ENCODE results near the gene BLVRA.

Gene BLVRA

DNA sequence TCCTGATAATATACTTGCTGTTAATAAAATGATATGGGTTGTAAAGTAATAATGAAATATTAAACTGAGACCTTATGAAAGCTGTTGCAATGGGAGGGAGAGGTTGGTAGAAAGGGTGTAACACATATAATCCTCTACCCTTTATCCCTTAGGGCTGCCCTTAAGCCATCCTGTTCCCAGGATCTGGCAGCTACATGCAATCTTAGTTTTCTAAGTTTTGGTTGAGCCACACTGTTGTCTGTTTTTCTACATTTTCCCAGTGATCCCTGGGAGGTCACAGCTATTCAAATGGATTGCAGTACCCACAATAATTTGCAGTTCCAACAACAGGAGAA is 35.5 kb upstream of the BLVRA start:
- DNase-seq: no peak
- Histone ChIP-seq H3K27ac (no peak overlapping the region), H3K27me3 (replicated peaks) (no peaks in the 10 kb centered on the region), H3K4me3 (ENCODE audit: low read depth, low read length) (no peak overlapping the region), H3K36me3 (replicated peaks) (no peaks in the 10 kb centered on the region)
- in situ Hi-C loops (cut with HindIII; ENCODE audit: low pct_ligation_motif_present, low sequenced_read_pairs): no loop called here
- TF ChIP-seq, protein P1, sequence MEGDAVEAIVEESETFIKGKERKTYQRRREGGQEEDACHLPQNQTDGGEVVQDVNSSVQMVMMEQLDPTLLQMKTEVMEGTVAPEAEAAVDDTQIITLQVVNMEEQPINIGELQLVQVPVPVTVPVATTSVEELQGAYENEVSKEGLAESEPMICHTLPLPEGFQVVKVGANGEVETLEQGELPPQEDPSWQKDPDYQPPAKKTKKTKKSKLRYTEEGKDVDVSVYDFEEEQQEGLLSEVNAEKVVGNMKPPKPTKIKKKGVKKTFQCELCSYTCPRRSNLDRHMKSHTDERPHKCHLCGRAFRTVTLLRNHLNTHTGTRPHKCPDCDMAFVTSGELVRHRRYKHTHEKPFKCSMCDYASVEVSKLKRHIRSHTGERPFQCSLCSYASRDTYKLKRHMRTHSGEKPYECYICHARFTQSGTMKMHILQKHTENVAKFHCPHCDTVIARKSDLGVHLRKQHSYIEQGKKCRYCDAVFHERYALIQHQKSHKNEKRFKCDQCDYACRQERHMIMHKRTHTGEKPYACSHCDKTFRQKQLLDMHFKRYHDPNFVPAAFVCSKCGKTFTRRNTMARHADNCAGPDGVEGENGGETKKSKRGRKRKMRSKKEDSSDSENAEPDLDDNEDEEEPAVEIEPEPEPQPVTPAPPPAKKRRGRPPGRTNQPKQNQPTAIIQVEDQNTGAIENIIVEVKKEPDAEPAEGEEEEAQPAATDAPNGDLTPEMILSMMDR (IDR thresholded peaks at IDR 0.05; ENCODE audit: low read depth, low read length, missing control alignments): no peak

DNA sequence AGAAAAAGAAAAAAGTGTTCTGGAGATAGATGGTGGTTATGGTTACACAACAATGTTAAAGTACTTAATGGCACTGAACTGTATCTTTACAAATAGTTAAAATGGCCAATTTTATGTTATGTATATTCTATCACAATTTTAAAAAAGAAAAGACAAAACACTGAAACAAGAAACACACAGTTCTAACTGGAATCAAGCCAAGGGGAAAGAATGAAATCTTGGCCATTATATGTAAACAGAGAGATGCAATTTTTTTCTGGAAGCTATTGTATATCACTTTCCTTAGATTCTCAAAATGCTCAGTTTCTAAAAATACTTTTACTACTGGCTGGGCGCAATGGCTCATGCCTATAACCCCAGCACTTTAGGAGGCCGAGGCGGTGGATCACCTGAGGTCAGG is 33.2 kb upstream of the BLVRA start:
- H3K27ac ChIP-seq: no peak overlapping the region
- DNase-seq: no peak
- H3K4me3 ChIP-seq (ENCODE audit: low read depth, low read length): no peak overlapping the region
- in situ Hi-C loops (cut with HindIII; ENCODE audit: low pct_ligation_motif_present, low sequenced_read_pairs): no loop called here
- TF ChIP-seq, protein P1 (IDR thresholded peaks at IDR 0.05; ENCODE audit: low read depth, low read length, missing control alignments): no peak
- H3K36me3 ChIP-seq (replicated peaks): no peaks in the 10 kb centered on the region
- H3K27me3 ChIP-seq (replicated peaks): no peaks in the 10 kb centered on the region

DNA sequence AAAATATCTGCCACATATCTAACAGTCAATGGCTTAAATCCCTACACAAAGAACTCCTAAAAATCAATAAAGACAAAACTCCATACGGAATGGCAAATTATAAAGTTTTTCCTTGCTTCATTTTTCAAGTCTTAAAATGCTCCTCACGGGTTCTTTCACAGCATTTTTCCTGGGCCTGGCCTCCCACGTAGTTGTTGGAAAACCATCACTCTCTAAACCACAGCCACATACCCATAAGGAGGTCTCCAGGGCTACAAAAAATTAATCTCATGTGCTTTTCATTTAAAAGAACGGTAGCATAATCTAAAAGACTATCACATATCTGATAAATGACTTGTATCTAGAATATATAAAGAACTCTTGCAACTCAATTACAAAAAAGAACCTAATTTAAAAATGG is 32.0 kb upstream of the BLVRA start:
- in situ Hi-C loops (cut with HindIII; ENCODE audit: low pct_ligation_motif_present, low sequenced_read_pairs): no loop called here
- no peaks in the 10 kb centered on the region for H3K27me3 ChIP-seq (replicated peaks)
- TF ChIP-seq, protein P1 (IDR thresholded peaks at IDR 0.05; ENCODE audit: low read depth, low read length, missing control alignments): no peak
- DNase-seq: no peak
- no peaks in the 10 kb centered on the region for H3K36me3 ChIP-seq (replicated peaks)
- H3K4me3 ChIP-seq (ENCODE audit: low read depth, low read length): no peak overlapping the region
- H3K27ac ChIP-seq: no peak overlapping the region

DNA sequence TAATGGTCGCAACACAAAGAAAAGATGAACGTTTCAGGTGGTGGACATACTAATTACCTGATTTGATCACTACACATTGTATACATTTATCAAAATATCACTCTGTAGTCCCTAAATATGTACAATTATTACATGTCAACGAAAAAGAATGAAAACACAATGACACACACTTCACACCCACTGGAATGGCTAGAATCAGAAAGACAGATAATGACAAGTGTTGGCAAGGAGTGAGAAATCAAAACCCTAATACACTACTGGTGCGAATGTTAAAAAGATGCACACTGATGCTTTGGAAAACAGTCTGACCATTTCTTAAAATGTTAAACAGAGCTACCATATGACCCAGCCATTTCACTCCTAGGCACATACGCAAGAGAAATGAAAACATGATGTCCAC is 31.5 kb upstream of the BLVRA start:
- no peak overlapping the region for H3K4me3 ChIP-seq (ENCODE audit: low read depth, low read length)
- no peaks in the 10 kb centered on the region for H3K27me3 ChIP-seq (replicated peaks)
- TF ChIP-seq, protein P1 (IDR thresholded peaks at IDR 0.05; ENCODE audit: low read depth, low read length, missing control alignments): no peak
- no peaks in the 10 kb centered on the region for H3K36me3 ChIP-seq (replicated peaks)
- H3K27ac ChIP-seq: no peak overlapping the region
- no peak for DNase-seq
- in situ Hi-C loops (cut with HindIII; ENCODE audit: low pct_ligation_motif_present, low sequenced_read_pairs): no loop called here

DNA sequence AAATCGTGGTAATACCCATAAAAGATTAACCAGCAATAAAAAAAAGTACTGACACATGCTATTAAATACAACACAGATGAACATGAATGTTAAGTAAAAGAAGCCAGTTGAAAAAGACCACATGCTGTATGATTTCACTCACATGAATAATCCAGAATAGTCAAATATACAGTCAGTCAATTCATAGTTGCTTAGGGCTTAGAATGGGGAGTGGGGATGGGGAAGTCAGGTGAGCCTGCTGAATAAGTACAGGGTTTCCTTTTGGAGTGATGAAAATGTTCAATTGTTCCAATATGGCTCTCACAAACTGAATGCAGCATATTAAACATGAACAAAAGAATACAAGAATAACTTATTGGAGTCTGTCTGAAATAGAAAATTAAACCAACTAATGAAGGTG is 31.0 kb upstream of the BLVRA start:
- in situ Hi-C loops (cut with HindIII; ENCODE audit: low pct_ligation_motif_present, low sequenced_read_pairs): no loop called here
- TF ChIP-seq, protein P1 (IDR thresholded peaks at IDR 0.05; ENCODE audit: low read depth, low read length, missing control alignments): no peak
- H3K36me3 ChIP-seq (replicated peaks): no peaks in the 10 kb centered on the region
- no peak for DNase-seq
- H3K4me3 ChIP-seq (ENCODE audit: low read depth, low read length): no peak overlapping the region
- no peaks in the 10 kb centered on the region for H3K27me3 ChIP-seq (replicated peaks)
- H3K27ac ChIP-seq: no peak overlapping the region

DNA sequence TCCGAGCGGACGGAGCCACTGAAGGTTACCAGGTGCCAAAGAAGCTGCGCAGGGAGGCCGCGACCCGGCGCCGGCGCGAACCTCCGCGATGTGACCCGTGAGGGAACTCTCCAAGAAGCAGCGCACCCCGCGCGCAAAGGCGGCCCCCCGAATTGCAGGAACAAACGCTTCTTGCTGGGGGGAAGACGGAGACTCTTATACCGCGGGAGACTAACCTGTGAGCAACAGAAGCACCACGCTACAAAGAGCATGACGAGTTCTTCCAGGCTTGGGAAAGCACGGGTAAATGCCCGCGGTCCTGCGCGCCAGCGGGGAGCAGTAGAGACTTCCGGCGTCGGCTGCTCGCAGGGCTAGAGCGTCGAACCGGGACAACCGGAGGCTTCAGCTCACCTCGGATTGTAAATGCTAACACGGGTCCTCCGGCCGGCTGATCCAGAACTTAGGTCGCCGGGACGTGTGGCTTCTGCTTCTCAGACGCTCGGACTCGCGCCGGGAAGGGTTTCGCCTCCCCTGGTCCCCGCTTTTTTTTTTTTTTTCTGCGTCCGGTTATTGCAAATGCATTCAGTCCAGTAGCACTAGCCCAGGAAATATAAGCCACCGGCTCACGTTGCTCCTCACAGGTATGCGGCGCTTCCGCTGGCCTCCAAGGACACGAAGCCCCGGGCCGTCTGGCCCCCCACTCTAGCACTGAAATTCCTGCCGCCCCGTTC is 29.1 kb upstream of the BLVRA start, which contains the start of gene COA1:
TSS of gene COA1 (minus strand) at position 310 of the 710 bp plus-strand sequence. CDS start 80,909 bp downstream, outside the sequence.
- peak within 1 kb of the TSS; percentile 92 for H3K4me3 ChIP-seq (ENCODE audit: low read depth, low read length)
- no peaks in the 10 kb centered on the region for H3K36me3 ChIP-seq (replicated peaks)
- in situ Hi-C loops (cut with HindIII; ENCODE audit: low pct_ligation_motif_present, low sequenced_read_pairs): no loop called here
- peak within 1 kb of the TSS; percentile 59 for H3K27ac ChIP-seq
- DNase-seq: peak; percentile 84
- H3K27me3 ChIP-seq (replicated peaks): no peaks in the 10 kb centered on the region
- TF ChIP-seq, protein P1 (IDR thresholded peaks at IDR 0.05; ENCODE audit: low read depth, low read length, missing control alignments): peak; percentile 11
